HG03280 (cell line): ENCODE data around the gene IL27RA.

ENCODE experiments used
- ATAC-seq: cut with Tn5 transposase; IDR thresholded peaks from one replicate; pipeline ENCODE4 v1.9.1; 2021; ENCODE audit warnings: mild to moderate bottlenecking, moderate library complexity; ENCODE audit not compliant: unreplicated experiment

The IL27RA gene

GRCh38 chr19:14031719-14032480 lies at the start of gene IL27RA:
IL27RA (plus strand) TSS chr19:14031762; CDS start chr19:14031873, 111 bp downstream.
- peak; percentile 54 for ATAC-seq

GRCh38 chr19:13981988-13982501 lies 49.5 kb upstream of the IL27RA start:
- ATAC-seq: no peak

GRCh38 chr19:13982773-13983172 lies 48.8 kb upstream of the IL27RA start:
- ATAC-seq: no peak

- ATAC-seq: no peak
Observed at GRCh38 chr19:13983213-13983889, 48.2 kb upstream of the IL27RA start.

GRCh38 chr19:13984186-13984585 lies 47.4 kb upstream of the IL27RA start:
- ATAC-seq: no peak

GRCh38 chr19:13984875-13985741 lies 46.5 kb upstream of the IL27RA start:
- ATAC-seq: no peak

- ATAC-seq: no peak
Observed at GRCh38 chr19:13985771-13986347, 45.7 kb upstream of the IL27RA start.

GRCh38 chr19:13986348-13986904 lies 45.1 kb upstream of the IL27RA start:
- ATAC-seq: peak; percentile 76

GRCh38 chr19:13987101-13987890 lies 44.3 kb upstream of the IL27RA start:
- ATAC-seq: no peak

GRCh38 chr19:13989487-13989886 lies 42.1 kb upstream of the IL27RA start:
- ATAC-seq: no peak

GRCh38 chr19:13990085-13990484 lies 41.5 kb upstream of the IL27RA start:
- no peak for ATAC-seq

- no peak for ATAC-seq
Observed at GRCh38 chr19:13992025-13992424, 39.5 kb upstream of the IL27RA start.

- no peak for ATAC-seq
Observed at GRCh38 chr19:13993590-13994300, 37.8 kb upstream of the IL27RA start.

- ATAC-seq: no peak
Observed at GRCh38 chr19:13995017-13995728, 36.4 kb upstream of the IL27RA start.

GRCh38 chr19:13995878-13996765 lies 35.4 kb upstream of the IL27RA start:
- no peak for ATAC-seq

GRCh38 chr19:13996928-13997630 lies 34.5 kb upstream of the IL27RA start:
- ATAC-seq: no peak

GRCh38 chr19:13997631-13997962 lies 34.0 kb upstream of the IL27RA start:
- no peak for ATAC-seq
